Epidermal melanocyte (primary cell): ENCODE data around the gene PAM.
"Not testable (repeated sequence)": the region's sequence is repeated elsewhere in the genome, so short reads cannot be mapped to it uniquely, and the experiment has no call there.

Experiments used
- DNase-seq: peaks from one replicate; pipeline ENCODE4 v3.0.0; 2011; ENCODE audit warnings: low spot score; ENCODE audit not compliant: insufficient read length

PAM gene

GRCh38 chr5:102996011-102996575 is 241.0 kb downstream of the PAM start:
- DNase-seq = no peak

- DNase-seq = no peak
These were observed 243.1 kb downstream of the PAM start for GRCh38 chr5:102998224-102998623.

GRCh38 chr5:102999191-102999590 is 244.1 kb downstream of the PAM start:
- DNase-seq = no peak

GRCh38 chr5:102999621-103000020 is 244.5 kb downstream of the PAM start:
- not testable (repeated sequence) for DNase-seq

- DNase-seq = no peak
These were observed 245.0 kb downstream of the PAM start for GRCh38 chr5:103000089-103000488.

- no peak for DNase-seq
These were observed 248.8 kb downstream of the PAM start for GRCh38 chr5:103003872-103004271.

- no peak for DNase-seq
These were observed 250.2 kb downstream of the PAM start for GRCh38 chr5:103005276-103005675.

GRCh38 chr5:103006921-103007320 is 251.8 kb downstream of the PAM start:
- no peak for DNase-seq

- DNase-seq = no peak
These were observed 255.1 kb downstream of the PAM start for GRCh38 chr5:103010168-103010567.

- DNase-seq = no peak
These were observed 258.9 kb downstream of the PAM start for GRCh38 chr5:103013933-103014552.

- no peak for DNase-seq
These were observed 259.9 kb downstream of the PAM start for GRCh38 chr5:103014983-103015382.

GRCh38 chr5:103016167-103016566 is 261.1 kb downstream of the PAM start:
- no peak for DNase-seq

GRCh38 chr5:103019804-103020203 is 264.7 kb downstream of the PAM start:
- DNase-seq = no peak

GRCh38 chr5:103021314-103021713 is 266.2 kb downstream of the PAM start:
- no peak for DNase-seq

GRCh38 chr5:103027267-103027666 is 272.2 kb downstream of the PAM start:
- no peak for DNase-seq

GRCh38 chr5:103031607-103032006 is 276.5 kb downstream of the PAM start:
- no peak for DNase-seq

- no peak for DNase-seq
These were observed 278.6 kb downstream of the PAM start for GRCh38 chr5:103033696-103034095.

- no peak for DNase-seq
These were observed 279.7 kb downstream of the PAM start for GRCh38 chr5:103034662-103035392.

GRCh38 chr5:103035701-103036100 is 280.6 kb downstream of the PAM start:
- no peak for DNase-seq

- no peak for DNase-seq
These were observed 281.5 kb downstream of the PAM start for GRCh38 chr5:103036601-103037000.

- no peak for DNase-seq
These were observed 282.8 kb downstream of the PAM start for GRCh38 chr5:103037673-103038455.

- DNase-seq = no peak
These were observed 286.1 kb downstream of the PAM start for GRCh38 chr5:103041071-103041676.
